ENCODE measurements around the gene CEP43. TPM values are rescaled to one million over a fixed set of nuclear protein-coding genes. Genes with fewer than 3 reads are reported as not detected.

CEP43 gene
- total RNA-seq, 4 donors from 2014 or later: 3.6 to 31.0 (median 14.3) TPM

DNA sequence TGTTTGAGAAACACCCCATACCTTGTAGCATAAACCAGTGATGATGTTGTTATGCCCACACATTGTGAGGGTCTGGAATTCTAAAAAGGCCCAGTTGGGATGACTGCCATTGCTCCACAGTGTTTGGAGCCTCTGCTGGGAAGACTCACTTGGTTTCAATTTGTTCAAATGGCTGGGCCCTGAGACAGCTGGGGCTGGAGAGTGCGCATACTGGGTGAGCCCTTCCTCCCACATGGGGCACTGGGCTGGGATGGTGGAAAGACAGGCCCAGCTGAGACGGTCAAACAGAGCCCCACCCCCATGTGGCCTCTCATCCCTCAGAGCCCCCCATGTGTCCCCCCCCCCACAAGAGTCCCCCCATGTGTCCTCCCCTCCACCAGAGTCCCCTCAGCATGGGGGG is 22.6 kb upstream of the CEP43 start:
- H3K27ac ChIP-seq: no peak overlapping the region
- no peak for TF ChIP-seq POLR2AphosphoS5 (IDR thresholded peaks at IDR 0.05)
- no peaks in the 10 kb centered on the region for H3K4me1 ChIP-seq
- intact Hi-C loops (cut with DNase I; ENCODE audit: low total_unique reads): no loop called here
- in situ Hi-C loops (cut with MboI; ENCODE audit: low pct_ligation_motif_present in 1 of 4, low pct_unique_long_range_greater_than_20kb in 1 of 4, low sequenced_read_pairs in 3 of 4): loop anchor here in 3 of 4 donors (25.0 kb wide), 2 partner anchors 189 to 339 kb away; partner anchors contain the start of gene RPS6KA2 (in 1 of the 3)
- 85% methylated on average over 2 of the region's 2 CpGs; no CpG with 5 or more reads in 1 of the 2 donors for WGBS, 2 donors (ENCODE audit: low coverage in 1 of 2)
- no peaks in the 10 kb centered on the region for H3K27me3 ChIP-seq
- no peak for DNase-seq
- H3K36me3 ChIP-seq: no peaks in the 10 kb centered on the region
- H3K9me3 ChIP-seq: no peaks in the 10 kb centered on the region
- H3K4me3 ChIP-seq: no peak overlapping the region

GRCh38 chr6:166977621-166978525 is 21.3 kb upstream of the CEP43 start:
- no peak overlapping the region for H3K4me3 ChIP-seq
- in situ Hi-C loops (cut with MboI; ENCODE audit: low pct_ligation_motif_present in 1 of 4, low pct_unique_long_range_greater_than_20kb in 1 of 4, low sequenced_read_pairs in 3 of 4): loop anchor here in 3 of 4 donors (25.0 kb wide), 2 partner anchors 191 to 341 kb away; partner anchors contain the start of gene RPS6KA2 (in 1 of the 3)
- intact Hi-C loops (cut with DNase I; ENCODE audit: low total_unique reads): no loop called here
- no peak for TF ChIP-seq CTCF (IDR thresholded peaks at IDR 0.05)
- no peak for TF ChIP-seq EP300 (IDR thresholded peaks at IDR 0.05; ENCODE audit: low read depth)
- TF ChIP-seq POLR2A (IDR thresholded peaks at IDR 0.05): no peak
- TF ChIP-seq POLR2AphosphoS5 (IDR thresholded peaks at IDR 0.05): no peak
- H3K36me3 ChIP-seq: no peaks in the 10 kb centered on the region
- WGBS, 2 donors (ENCODE audit: low coverage in 1 of 2): 81 to 88% methylated on average over 9 of the region's 9 CpGs
- H3K4me1 ChIP-seq: no peaks in the 10 kb centered on the region
- H3K27me3 ChIP-seq: no peaks in the 10 kb centered on the region
- no peaks in the 10 kb centered on the region for H3K9me3 ChIP-seq
- H3K27ac ChIP-seq: no peak overlapping the region
- DNase-seq: no peak

DNA sequence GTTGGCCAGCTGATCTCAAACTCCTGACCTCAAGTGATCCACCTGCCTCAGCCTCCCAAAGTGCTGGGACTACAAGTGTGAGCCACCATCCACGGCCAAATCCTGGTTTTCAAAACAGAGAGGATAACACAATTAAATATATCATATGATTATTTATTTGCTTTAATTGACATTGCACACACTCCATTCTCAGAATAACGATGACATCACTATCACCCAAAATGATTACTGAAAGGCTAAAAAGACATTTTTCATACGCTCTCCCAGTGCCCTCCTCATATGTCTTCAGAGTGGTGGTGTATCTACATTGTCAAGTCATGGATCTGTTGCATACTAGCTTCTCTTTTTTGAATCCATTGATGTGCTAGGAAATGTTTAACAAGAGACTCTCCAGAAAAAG is 18.5 kb upstream of the CEP43 start:
- in situ Hi-C loops (cut with MboI; ENCODE audit: low pct_ligation_motif_present in 1 of 4, low pct_unique_long_range_greater_than_20kb in 1 of 4, low sequenced_read_pairs in 3 of 4): loop anchor here in 3 of 4 donors (25.0 kb wide), 2 partner anchors 193 to 343 kb away; partner anchors contain the start of gene RPS6KA2 (in 1 of the 3)
- H3K36me3 ChIP-seq: no peaks in the 10 kb centered on the region
- intact Hi-C loops (cut with DNase I; ENCODE audit: low total_unique reads): loop anchor here (10.0 kb wide), 1 partner anchor 196 kb away; no protein-coding TSS in a partner anchor
- 99 to 100% methylated on average over 3 of the region's 3 CpGs for WGBS, 2 donors (ENCODE audit: low coverage in 1 of 2)
- TF ChIP-seq CTCF (IDR thresholded peaks at IDR 0.05): no peak
- no peak for TF ChIP-seq EP300 (IDR thresholded peaks at IDR 0.05; ENCODE audit: low read depth)
- no peak for TF ChIP-seq POLR2AphosphoS5 (IDR thresholded peaks at IDR 0.05)
- no peak for TF ChIP-seq POLR2A (IDR thresholded peaks at IDR 0.05)
- no peak overlapping the region for H3K27ac ChIP-seq
- H3K4me3 ChIP-seq: no peak overlapping the region
- no peaks in the 10 kb centered on the region for H3K27me3 ChIP-seq
- H3K4me1 ChIP-seq: no peaks in the 10 kb centered on the region
- DNase-seq: no peak
- no peaks in the 10 kb centered on the region for H3K9me3 ChIP-seq

DNA sequence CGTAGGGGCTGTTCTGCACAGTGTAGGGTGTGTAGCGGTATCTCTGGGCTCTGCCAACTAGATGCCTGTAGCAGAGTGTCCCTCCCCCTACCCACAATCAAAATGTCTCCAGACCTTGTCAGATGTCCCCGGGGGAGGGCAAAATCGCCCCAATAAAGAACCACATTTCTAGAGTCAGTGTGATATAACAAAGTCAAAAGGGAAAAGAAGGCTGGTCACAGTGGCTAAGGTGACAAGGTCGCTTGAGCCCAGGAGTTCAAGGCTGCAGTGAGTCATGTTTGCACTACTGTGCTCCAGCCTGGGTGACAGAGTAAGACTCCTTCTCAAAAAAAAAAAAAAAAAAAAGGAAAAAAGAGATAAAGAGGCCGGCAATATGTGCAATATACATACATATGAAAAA is 11.7 kb upstream of the CEP43 start:
- in situ Hi-C loops (cut with MboI; ENCODE audit: low pct_ligation_motif_present in 1 of 4, low pct_unique_long_range_greater_than_20kb in 1 of 4, low sequenced_read_pairs in 3 of 4) (loop anchor here (5.0 to 25.0 kb wide), 3 partner anchors 200 to 350 kb away; partner anchors contain the start of gene RPS6KA2 (in 1 of the 4)), intact Hi-C loops (cut with DNase I; ENCODE audit: low total_unique reads) (loop anchor here (10.0 kb wide), 1 partner anchor 203 kb away; no protein-coding TSS in a partner anchor)
- Histone ChIP-seq H3K27ac (no peak overlapping the region), H3K36me3 (no peaks in the 10 kb centered on the region), H3K9me3 (no peaks in the 10 kb centered on the region), H3K4me3 (no peak overlapping the region), H3K4me1 (peaks cover 0 to 2% (median 0%) of the 10 kb centered on the region in 4 donors), H3K27me3 (no peaks in the 10 kb centered on the region)
- DNase-seq: no peak
- TF ChIP-seq POLR2A (IDR thresholded peaks at IDR 0.05) (no peak), POLR2AphosphoS5 (IDR thresholded peaks at IDR 0.05) (no peak), EP300 (IDR thresholded peaks at IDR 0.05; ENCODE audit: low read depth) (no peak), CTCF (IDR thresholded peaks at IDR 0.05) (no peak)
- 39 to 61% methylated on average over 2 to 6 of the region's 6 CpGs for WGBS, 2 donors (ENCODE audit: low coverage in 1 of 2)
